ENCODE data around the gene STAT4.

Gene STAT4

GRCh38 chr2:191177751-191178736 is 27.2 kb upstream of the STAT4 start:
- WGBS (ENCODE audit: extremely low coverage, insufficient coverage, insufficient read length) = no CpG with 5 or more reads among the region's 2 CpGs

GRCh38 chr2:191176801-191177438 is 26.1 kb upstream of the STAT4 start:
- no peak overlapping the region for H2BK5ac ChIP-seq (ENCODE audit: low read depth, low read length, poor library complexity)
- no peaks in the 10 kb centered on the region for H3K4me1 ChIP-seq (ENCODE audit: control insufficient read depth in 1 of 2, insufficient read depth in 2 of 2, low read length in 2 of 2)
- H3K79me1 ChIP-seq (ENCODE audit: low read length) = no peaks in the 10 kb centered on the region
- H3K4me3 ChIP-seq (ENCODE audit: low read depth, low read length) = no peak overlapping the region
- H2AFZ ChIP-seq (ENCODE audit: insufficient read depth, low read length, poor library complexity) = no peak overlapping the region
- H3K18ac ChIP-seq (ENCODE audit: low read length) = no peak overlapping the region
- no peak overlapping the region for H4K8ac ChIP-seq (ENCODE audit: low read depth, low read length)
- no peak overlapping the region for H4K12ac ChIP-seq (ENCODE audit: low read depth, low read length)
- H3K23ac ChIP-seq (ENCODE audit: low read length) = no peak overlapping the region
- H3K14ac ChIP-seq (ENCODE audit: low read length) = no peak overlapping the region
- no peaks in the 10 kb centered on the region for H3K27me3 ChIP-seq (ENCODE audit: insufficient read depth, low read length)
- no peaks in the 10 kb centered on the region for H3K36me3 ChIP-seq (ENCODE audit: control insufficient read depth in 1 of 2, insufficient read depth in 2 of 2, low read length in 2 of 2)
- H3K27ac ChIP-seq (ENCODE audit: low read depth, low read length) = no peak overlapping the region
- no peak overlapping the region for H3K9ac ChIP-seq (ENCODE audit: low read length)
- WGBS (ENCODE audit: extremely low coverage, insufficient coverage, insufficient read length) = no CpG with 5 or more reads among the region's 2 CpGs
- no peaks in the 10 kb centered on the region for H3K9me3 ChIP-seq (ENCODE audit: insufficient read depth, low read depth, low read length)
- H2BK12ac ChIP-seq (ENCODE audit: low read length) = no peak overlapping the region
- H2BK120ac ChIP-seq (ENCODE audit: insufficient read depth, low read length, poor library complexity) = no peak overlapping the region
- DNase-seq = no peak
- H4K91ac ChIP-seq (ENCODE audit: low read depth, low read length) = no peak overlapping the region
- H2AK5ac ChIP-seq (ENCODE audit: low read length) = no peak overlapping the region
- no peak overlapping the region for H3K4ac ChIP-seq (ENCODE audit: low read depth, low read length)
- H3K4me2 ChIP-seq (ENCODE audit: low read length) = no peak overlapping the region
- no peaks in the 10 kb centered on the region for H3K79me2 ChIP-seq (ENCODE audit: control insufficient read depth, insufficient read depth, low read length, poor library complexity)

More at GRCh38 chr2:191177751-191178736, 27.2 kb upstream of the STAT4 start:
- no peaks in the 10 kb centered on the region for H3K79me1 ChIP-seq (ENCODE audit: low read length)
- H2AFZ ChIP-seq (ENCODE audit: insufficient read depth, low read length, poor library complexity) = no peak overlapping the region
- no peak overlapping the region for H3K9ac ChIP-seq (ENCODE audit: low read length)
- H4K12ac ChIP-seq (ENCODE audit: low read depth, low read length) = no peak overlapping the region
- H4K91ac ChIP-seq (ENCODE audit: low read depth, low read length) = no peak overlapping the region
- no peak overlapping the region for H3K4ac ChIP-seq (ENCODE audit: low read depth, low read length)
- no peak overlapping the region for H2BK120ac ChIP-seq (ENCODE audit: insufficient read depth, low read length, poor library complexity)
- H3K4me2 ChIP-seq (ENCODE audit: low read length) = no peak overlapping the region
- H3K36me3 ChIP-seq (ENCODE audit: control insufficient read depth in 1 of 2, insufficient read depth in 2 of 2, low read length in 2 of 2) = no peaks in the 10 kb centered on the region
- no peaks in the 10 kb centered on the region for H3K9me3 ChIP-seq (ENCODE audit: insufficient read depth, low read depth, low read length)
- no peaks in the 10 kb centered on the region for H3K4me1 ChIP-seq (ENCODE audit: control insufficient read depth in 1 of 2, insufficient read depth in 2 of 2, low read length in 2 of 2)
- no peaks in the 10 kb centered on the region for H3K27me3 ChIP-seq (ENCODE audit: insufficient read depth, low read length)
- H2BK5ac ChIP-seq (ENCODE audit: low read depth, low read length, poor library complexity) = no peak overlapping the region
- no peak overlapping the region for H4K8ac ChIP-seq (ENCODE audit: low read depth, low read length)
- H3K14ac ChIP-seq (ENCODE audit: low read length) = no peak overlapping the region
- H3K18ac ChIP-seq (ENCODE audit: low read length) = no peak overlapping the region
- H3K23ac ChIP-seq (ENCODE audit: low read length) = no peak overlapping the region
- H3K4me3 ChIP-seq (ENCODE audit: low read depth, low read length) = no peak overlapping the region
- H2BK12ac ChIP-seq (ENCODE audit: low read length) = no peak overlapping the region
- no peaks in the 10 kb centered on the region for H3K79me2 ChIP-seq (ENCODE audit: control insufficient read depth, insufficient read depth, low read length, poor library complexity)
- no peak overlapping the region for H2AK5ac ChIP-seq (ENCODE audit: low read length)
- no peak overlapping the region for H3K27ac ChIP-seq (ENCODE audit: low read depth, low read length)
- peak in 1 of 2 donors; percentile 54 for DNase-seq

- H3K9ac ChIP-seq (ENCODE audit: low read length) = no peak overlapping the region
- no peak for DNase-seq
- H4K12ac ChIP-seq (ENCODE audit: low read depth, low read length) = no peak overlapping the region
- no peak overlapping the region for H3K14ac ChIP-seq (ENCODE audit: low read length)
- H3K4ac ChIP-seq (ENCODE audit: low read depth, low read length) = no peak overlapping the region
- H2AK5ac ChIP-seq (ENCODE audit: low read length) = no peak overlapping the region
- H3K27ac ChIP-seq (ENCODE audit: low read depth, low read length) = no peak overlapping the region
- H4K8ac ChIP-seq (ENCODE audit: low read depth, low read length) = no peak overlapping the region
- H3K9me3 ChIP-seq (ENCODE audit: insufficient read depth, low read depth, low read length) = no peaks in the 10 kb centered on the region
- no CpG with 5 or more reads among the region's 1 CpG for WGBS (ENCODE audit: extremely low coverage, insufficient coverage, insufficient read length)
- H3K79me1 ChIP-seq (ENCODE audit: low read length) = no peaks in the 10 kb centered on the region
- no peak overlapping the region for H2BK5ac ChIP-seq (ENCODE audit: low read depth, low read length, poor library complexity)
- no peak overlapping the region for H2AFZ ChIP-seq (ENCODE audit: insufficient read depth, low read length, poor library complexity)
- no peak overlapping the region for H4K91ac ChIP-seq (ENCODE audit: low read depth, low read length)
- H3K27me3 ChIP-seq (ENCODE audit: insufficient read depth, low read length) = no peaks in the 10 kb centered on the region
- no peak overlapping the region for H3K18ac ChIP-seq (ENCODE audit: low read length)
- no peak overlapping the region for H2BK12ac ChIP-seq (ENCODE audit: low read length)
- no peaks in the 10 kb centered on the region for H3K36me3 ChIP-seq (ENCODE audit: control insufficient read depth in 1 of 2, insufficient read depth in 2 of 2, low read length in 2 of 2)
- H3K4me2 ChIP-seq (ENCODE audit: low read length) = no peak overlapping the region
- H3K4me1 ChIP-seq (ENCODE audit: control insufficient read depth in 1 of 2, insufficient read depth in 2 of 2, low read length in 2 of 2) = no peaks in the 10 kb centered on the region
- no peaks in the 10 kb centered on the region for H3K79me2 ChIP-seq (ENCODE audit: control insufficient read depth, insufficient read depth, low read length, poor library complexity)
- H2BK120ac ChIP-seq (ENCODE audit: insufficient read depth, low read length, poor library complexity) = no peak overlapping the region
- H3K4me3 ChIP-seq (ENCODE audit: low read depth, low read length) = no peak overlapping the region
- H3K23ac ChIP-seq (ENCODE audit: low read length) = no peak overlapping the region
Observed at GRCh38 chr2:191176305-191176704, 25.5 kb upstream of the STAT4 start.

GRCh38 chr2:191174442-191174841 is 23.6 kb upstream of the STAT4 start:
- Histone ChIP-seq H3K9ac (ENCODE audit: low read length) (no peak overlapping the region), H3K4me1 (ENCODE audit: control insufficient read depth in 1 of 2, insufficient read depth in 2 of 2, low read length in 2 of 2) (no peaks in the 10 kb centered on the region), H3K4me3 (ENCODE audit: low read depth, low read length) (no peak overlapping the region), H4K12ac (ENCODE audit: low read depth, low read length) (no peak overlapping the region), H3K4ac (ENCODE audit: low read depth, low read length) (no peak overlapping the region), H3K79me2 (ENCODE audit: control insufficient read depth, insufficient read depth, low read length, poor library complexity) (no peaks in the 10 kb centered on the region), H3K27ac (ENCODE audit: low read depth, low read length) (no peak overlapping the region), H4K8ac (ENCODE audit: low read depth, low read length) (no peak overlapping the region), H3K18ac (ENCODE audit: low read length) (no peak overlapping the region), H3K27me3 (ENCODE audit: insufficient read depth, low read length) (no peaks in the 10 kb centered on the region), H2AK5ac (ENCODE audit: low read length) (no peak overlapping the region), H2BK120ac (ENCODE audit: insufficient read depth, low read length, poor library complexity) (no peak overlapping the region), H3K23ac (ENCODE audit: low read length) (no peak overlapping the region), H3K36me3 (ENCODE audit: control insufficient read depth in 1 of 2, insufficient read depth in 2 of 2, low read length in 2 of 2) (no peaks in the 10 kb centered on the region), H3K4me2 (ENCODE audit: low read length) (no peak overlapping the region), H3K79me1 (ENCODE audit: low read length) (no peaks in the 10 kb centered on the region), H2AFZ (ENCODE audit: insufficient read depth, low read length, poor library complexity) (no peak overlapping the region), H2BK5ac (ENCODE audit: low read depth, low read length, poor library complexity) (no peak overlapping the region), H4K91ac (ENCODE audit: low read depth, low read length) (no peak overlapping the region), H3K9me3 (ENCODE audit: insufficient read depth, low read depth, low read length) (no peaks in the 10 kb centered on the region), H2BK12ac (ENCODE audit: low read length) (no peak overlapping the region), H3K14ac (ENCODE audit: low read length) (no peak overlapping the region)
- no peak for DNase-seq
- no CpG with 5 or more reads among the region's 3 CpGs for WGBS (ENCODE audit: extremely low coverage, insufficient coverage, insufficient read length)

Measured in trophoblast cell (in vitro differentiated cells and primary cell).